Endothelial cell of umbilical vein (primary cell): ENCODE results near the gene KRTAP5-2. TPM values are rescaled to one million over a fixed set of nuclear protein-coding genes. Genes with fewer than 3 reads are reported as not detected.

ENCODE experiments used
- BruUV-seq: library from RNA; stranded (reverse); fragments of 400-500 nt; replicated peaks from 2 replicates; lab custom pipeline; 2021; lab: Mats Ljungman, UMichigan
- CTCF ChIA-PET: fragments of 300-600, 350-600 bp; sonication (Branson Sonifier 250); formaldehyde crosslinking; loops from one replicate; lab custom pipeline; 2021; ENCODE audit warnings: antibody characterized with exemption, inconsistent platforms; lab: Charles Lee
- POLR2A ChIA-PET: fragments of 300-600, 350-600 bp; sonication (Branson Sonifier 250); formaldehyde crosslinking; loops from one replicate; lab custom pipeline; 2021; ENCODE audit warnings: antibody characterized with exemption, inconsistent platforms; lab: Charles Lee
- DNase-seq: peaks from one replicate; pipeline ENCODE4 v3.0.0-alpha.2; 2011; ENCODE audit warnings: low read depth, low spot score
- FAIRE-seq: peaks from 2 replicates; lab custom pipeline; 2011; peaks lifted over from hg19 to GRCh38; lab: Jason Lieb, UNC
- H2AFZ ChIP-seq: 2 replicates; pipeline ENCODE4 v1.6.0; 2012; ENCODE audit warnings: low read depth, low read length, control low read depth, inconsistent platforms
- H3K27ac ChIP-seq: 2 replicates; pipeline ENCODE4 v1.5.1; 2011; ENCODE audit warnings: low read depth, mild to moderate bottlenecking, control low read depth, low read length, moderate library complexity; ENCODE audit not compliant: insufficient read depth
- H3K27me3 ChIP-seq, 2 experiments: 2 replicates each; pipeline versions ENCODE4 v1.6.0 to v1.6.1; 2011; ENCODE audit warnings: low read length in 2 of 2, mixed read lengths in 1 of 2; ENCODE audit not compliant: control insufficient read depth in 2 of 2, insufficient read depth in 2 of 2
- H3K36me3 ChIP-seq, 2 experiments: 2 replicates in 1 of 2; 3 replicates in 1 of 2; pipeline ENCODE4 v1.5.1; 2011; ENCODE audit warnings: low read length in 2 of 2, mild to moderate bottlenecking in 1 of 2, moderate library complexity in 1 of 2; ENCODE audit not compliant: control insufficient read depth in 2 of 2, insufficient read depth in 2 of 2; ENCODE audit errors: extremely low read depth in 1 of 2
- H3K4me1 ChIP-seq: 3 replicates; pipeline ENCODE4 v1.5.1; 2011; ENCODE audit warnings: mild to moderate bottlenecking, low read length; ENCODE audit not compliant: control insufficient read depth, insufficient read depth; ENCODE audit errors: extremely low read depth
- H3K4me2 ChIP-seq: 2 replicates; pipeline ENCODE4 v1.6.1; 2011; ENCODE audit warnings: low read length, control low read depth, mixed read lengths; ENCODE audit not compliant: insufficient read depth
- H3K4me3 ChIP-seq, 3 experiments: fragments of 200-600 bp in 1 of 3; sonication (generic), shearing (Covaris generic) in 1 of 3; replicated peaks in 1 of 3; 2 replicates each; pipeline ENCODE4 v1.5.1; 2011 to 2016; ENCODE audit warnings: control low read depth in 3 of 3, low read length in 3 of 3, mild to moderate bottlenecking in 2 of 3, inconsistent platforms in 1 of 3, low read depth in 1 of 3, moderate library complexity in 1 of 3; ENCODE audit not compliant: insufficient read depth in 1 of 3
- H3K79me2 ChIP-seq: 2 replicates; pipeline ENCODE4 v1.6.0; 2012; ENCODE audit warnings: low read length, inconsistent platforms; ENCODE audit not compliant: control insufficient read depth, insufficient read depth
- H3K9ac ChIP-seq: replicated peaks from 2 replicates; pipeline ENCODE3; 2011; ENCODE audit warnings: low read length, control low read depth; ENCODE audit not compliant: insufficient read depth; ENCODE audit errors: extremely low read depth
- H3K9me1 ChIP-seq: replicated peaks from 3 replicates; pipeline ENCODE4 v1.6.0; 2011; ENCODE audit warnings: mild to moderate bottlenecking, low read length; ENCODE audit not compliant: control insufficient read depth, insufficient read depth; ENCODE audit errors: extremely low read depth
- H3K9me3 ChIP-seq: replicated peaks from 2 replicates; pipeline ENCODE4 v1.5.1; 2012; ENCODE audit warnings: low read length, inconsistent platforms; ENCODE audit not compliant: control insufficient read depth, insufficient read depth
- H4K20me1 ChIP-seq: replicated peaks from 2 replicates; pipeline ENCODE3; 2011; ENCODE audit warnings: mild to moderate bottlenecking, low read length; ENCODE audit not compliant: control insufficient read depth, insufficient read depth; ENCODE audit errors: extremely low read depth
- EZH2 ChIP-seq: IDR thresholded peaks from 2 replicates; pipeline ENCODE4 v1.6.1; 2012; ENCODE audit warnings: borderline replicate concordance, low read depth, mild to moderate bottlenecking, moderate library complexity, low read length, inconsistent platforms; ENCODE audit not compliant: severe bottlenecking
- MYC ChIP-seq: IDR thresholded peaks from one replicate; pipeline ENCODE4 v1.6.1; 2011; ENCODE audit warnings: mild to moderate bottlenecking, low read depth, low read length
- POLR2A ChIP-seq: IDR thresholded peaks from 2 replicates; pipeline ENCODE4 v1.6.1; 2012; ENCODE audit warnings: low read depth, mild to moderate bottlenecking, control low read depth, low read length
- POLR2AphosphoS5 ChIP-seq: IDR thresholded peaks from 2 replicates; pipeline ENCODE4 v1.6.1; 2012; ENCODE audit warnings: low read depth, mild to moderate bottlenecking, control low read depth, low read length, moderate library complexity; ENCODE audit not compliant: insufficient read depth
- dilution Hi-C: fragments of 300-500 bp; cut with MboI; formaldehyde crosslinking; loops from one replicate; pipeline ENCODE4 v1.15.0; 2019; ENCODE audit warnings: low sequenced_read_pairs; ENCODE audit not compliant: extremely low pct_ligation_motif_present
- intact Hi-C: fragments of 100-400 bp; cut with micrococcal nuclease; formaldehyde crosslinking; loops from one replicate; pipeline ENCODE4 v1.10.0; 2022
- polyA plus RNA-seq, 4 experiments: library from polyadenylated mRNA; depleted of rRNA in 3 of 4; stranded (reverse) in 3 of 4; unstranded in 1 of 4; fragments of >200 nt; gene quantifications; 2 replicates each; pipeline versions ENCODE4 v1.2.1 to v1.2.3, GENCODE V29; 2011 to 2012; ENCODE audit warnings: missing spikeins in 1 of 4
- total RNA-seq: library from RNA; stranded (reverse); gene quantifications from 2 replicates; pipeline ENCODE4 v1.2.3, GENCODE V29; 2021
- TF ChIP-seq, protein P1 (sequence below), 2 donors: IDR thresholded peaks; 1 replicate in 1 of 2; 2 replicates in 1 of 2; pipeline ENCODE4 v1.5.1; 2011; ENCODE audit warnings: low read length in 2 of 2, mild to moderate bottlenecking in 2 of 2, moderate library complexity in 2 of 2, control low read depth in 1 of 2, inconsistent platforms in 1 of 2, low read depth in 1 of 2; ENCODE audit not compliant: insufficient read depth in 1 of 2; ENCODE audit errors: extremely low read depth in 1 of 2

Gene KRTAP5-2
- total and polyA plus RNA-seq, 2 donors (not counting 3 experiments of a cell fraction or from before 2014, with no cell fraction given): not detected

DNA sequence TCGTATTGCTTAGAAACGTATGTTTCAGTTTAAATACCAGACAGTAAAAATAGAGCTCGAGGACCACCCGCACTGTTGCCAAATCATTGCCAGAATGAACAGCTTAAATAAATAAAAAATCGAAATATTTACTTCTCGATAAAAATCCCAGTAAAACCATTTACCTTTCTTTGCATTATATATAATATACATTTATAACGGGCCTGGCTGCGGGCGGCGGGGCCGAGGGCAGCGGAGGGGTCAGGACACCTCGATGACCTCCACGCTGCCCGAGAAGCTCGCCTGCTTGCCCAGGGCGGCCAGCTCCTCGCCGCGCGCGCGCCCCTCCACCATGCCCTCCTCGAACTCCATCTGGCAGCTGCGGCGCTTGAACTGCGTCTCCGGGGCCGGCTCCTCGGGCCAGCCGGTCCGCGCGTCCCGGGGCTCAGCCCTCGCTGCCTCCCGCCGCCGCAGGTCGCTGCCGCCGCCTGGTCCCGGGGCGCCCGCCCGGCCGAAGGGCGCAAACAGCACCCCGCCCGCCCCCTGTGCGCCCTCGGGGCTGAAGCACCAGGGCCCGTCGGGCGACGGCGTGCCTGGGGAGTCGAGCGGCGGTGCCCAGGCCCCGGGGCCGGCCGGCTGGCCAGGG lies 41.7 kb downstream of the KRTAP5-2 start:
- FAIRE-seq (no peak), DNase-seq (no peak)
- no peak overlapping the region for H3K27ac ChIP-seq
- ChIA-PET CTCF (interaction anchor here (0.7 to 1.9 kb wide), 4 partner anchors 10 to 96 kb away, joined by 3 to 12 read pairs (median 4); no protein-coding TSS in a partner anchor), POLR2A (no interaction called here)
- H3K9me1 ChIP-seq: no peaks in the 10 kb centered on the region
- H3K4me3 ChIP-seq: no peak overlapping the region
- dilution Hi-C loops: no loop called here
- no TSS peak for BruUV-seq
- H3K4me1 ChIP-seq: no peaks in the 10 kb centered on the region
- peaks cover 0 to 3% of the 10 kb centered on the region in 2 experiments for H3K36me3 ChIP-seq
- H3K9me3 ChIP-seq: no peaks in the 10 kb centered on the region
- H3K27me3 ChIP-seq: no peaks in the 10 kb centered on the region
- H3K4me2 ChIP-seq: no peak overlapping the region
- H2AFZ ChIP-seq: no peak overlapping the region
- intact Hi-C loops: no loop called here
- H3K79me2 ChIP-seq: no peaks in the 10 kb centered on the region
- no peak for TF ChIP-seq MYC
- TF ChIP-seq POLR2A: no peak
- H4K20me1 ChIP-seq: no peaks in the 10 kb centered on the region
- no peak overlapping the region for H3K9ac ChIP-seq

DNA sequence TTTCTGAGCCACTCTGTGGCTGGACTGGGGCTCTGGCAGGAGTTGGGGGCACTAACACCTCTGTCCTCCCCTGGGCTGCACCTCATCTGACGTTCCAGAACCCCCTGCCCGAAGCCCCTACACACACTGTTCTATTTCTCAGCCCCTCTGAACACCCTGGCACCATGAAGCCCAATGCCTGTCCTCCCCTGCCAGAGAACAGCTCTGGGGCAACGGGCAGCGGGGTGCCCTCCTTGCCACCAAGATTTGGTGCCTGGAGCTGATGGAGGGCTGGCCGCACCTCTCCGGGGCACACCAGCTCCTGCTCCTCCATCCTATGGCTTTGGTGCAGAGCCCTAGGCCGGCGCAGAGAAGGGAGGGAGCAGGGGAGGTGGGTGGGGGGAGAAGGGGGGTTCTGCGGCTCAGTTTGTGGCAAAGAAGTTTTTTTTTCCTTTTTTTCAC lies 42.4 kb downstream of the KRTAP5-2 start:
- ChIA-PET POLR2A (no interaction called here), CTCF (interaction anchor here (0.7 to 1.9 kb wide), 5 partner anchors 9 to 97 kb away, joined by 3 to 12 read pairs (median 4); no protein-coding TSS in a partner anchor)

More for the DNA sequence above, 42.4 kb downstream of the KRTAP5-2 start:
- TF ChIP-seq, protein P1, sequence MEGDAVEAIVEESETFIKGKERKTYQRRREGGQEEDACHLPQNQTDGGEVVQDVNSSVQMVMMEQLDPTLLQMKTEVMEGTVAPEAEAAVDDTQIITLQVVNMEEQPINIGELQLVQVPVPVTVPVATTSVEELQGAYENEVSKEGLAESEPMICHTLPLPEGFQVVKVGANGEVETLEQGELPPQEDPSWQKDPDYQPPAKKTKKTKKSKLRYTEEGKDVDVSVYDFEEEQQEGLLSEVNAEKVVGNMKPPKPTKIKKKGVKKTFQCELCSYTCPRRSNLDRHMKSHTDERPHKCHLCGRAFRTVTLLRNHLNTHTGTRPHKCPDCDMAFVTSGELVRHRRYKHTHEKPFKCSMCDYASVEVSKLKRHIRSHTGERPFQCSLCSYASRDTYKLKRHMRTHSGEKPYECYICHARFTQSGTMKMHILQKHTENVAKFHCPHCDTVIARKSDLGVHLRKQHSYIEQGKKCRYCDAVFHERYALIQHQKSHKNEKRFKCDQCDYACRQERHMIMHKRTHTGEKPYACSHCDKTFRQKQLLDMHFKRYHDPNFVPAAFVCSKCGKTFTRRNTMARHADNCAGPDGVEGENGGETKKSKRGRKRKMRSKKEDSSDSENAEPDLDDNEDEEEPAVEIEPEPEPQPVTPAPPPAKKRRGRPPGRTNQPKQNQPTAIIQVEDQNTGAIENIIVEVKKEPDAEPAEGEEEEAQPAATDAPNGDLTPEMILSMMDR (IDR thresholded peaks at IDR 0.05; ENCODE audit: extremely low read depth in 1 of 2, insufficient read depth in 1 of 2, low read depth in 1 of 2, low read length in 2 of 2): no peak
- TF ChIP-seq POLR2A (no peak), MYC (no peak), POLR2AphosphoS5 (no peak), EZH2 (no peak)
- Histone ChIP-seq H3K9ac (no peak overlapping the region), H2AFZ (no peak overlapping the region), H3K4me3 (no peak overlapping the region), H3K36me3 (peaks cover 0 to 3% of the 10 kb centered on the region in 2 experiments), H3K79me2 (no peaks in the 10 kb centered on the region), H3K27me3 (no peaks in the 10 kb centered on the region), H3K9me3 (no peaks in the 10 kb centered on the region), H3K4me1 (no peaks in the 10 kb centered on the region), H3K4me2 (no peak overlapping the region), H4K20me1 (no peaks in the 10 kb centered on the region), H3K27ac (no peak overlapping the region), H3K9me1 (no peaks in the 10 kb centered on the region)
- intact Hi-C loops: no loop called here
- FAIRE-seq (no peak), DNase-seq (no peak)
- no TSS peak for BruUV-seq
- dilution Hi-C loops: no loop called here
